ENCODE results near the gene C12orf60. TPM values are rescaled to one million over a fixed set of nuclear protein-coding genes. Genes with fewer than 3 reads are reported as not detected.
A peak's percentile ranks its signal among the peaks of the same experiment; 100 is the strongest.

The C12orf60 gene
- total RNA-seq, 1 experiment from 2014 or later = 2.6 TPM

- TSS peak; percentile 82 for BruUV-seq (replicated peaks)
- no peaks in the 10 kb centered on the region for H3K27me3 Mint-ChIP-seq (ENCODE audit: insufficient read depth, unreplicated experiment)
- H3K36me3 Mint-ChIP-seq (ENCODE audit: insufficient read depth, unreplicated experiment) = peaks cover 27% of the 10 kb centered on the region
- intact Hi-C loops (cut with micrococcal nuclease) = loop anchor here (1.0 to 10.0 kb wide), 4 partner anchors 29 to 407 kb away; partner anchors contain the start of genes ART4, ATF7IP, C12orf60 and WBP11
- ChIA-PET CTCF (interaction anchor here (0.7 to 2.6 kb wide), 7 partner anchors 10 to 362 kb away, joined by 3 to 7 read pairs (median 4); no protein-coding TSS in a partner anchor), POLR2A (interaction anchor here (0.5 to 8.5 kb wide), 35 partner anchors 8 to 1960 kb away, joined by 3 to 285 read pairs (median 3); partner anchors contain the start of genes ATF7IP, C12orf60, DERA and EPS8)
- no peaks in the 10 kb centered on the region for H3K9me3 Mint-ChIP-seq (ENCODE audit: unreplicated experiment)
- DNase-seq (ENCODE audit: unreplicated experiment) = peak; percentile 96
- H3K4me3 Mint-ChIP-seq (ENCODE audit: unreplicated experiment) = peak overlapping the region; percentile 97
- H3K4me1 Mint-ChIP-seq (ENCODE audit: insufficient read depth, unreplicated experiment) = peaks cover 17% of the 10 kb centered on the region
- TF ChIP-seq CTCF (IDR thresholded peaks at IDR 0.05; ENCODE audit: unreplicated experiment) = no peak
- peak overlapping the region; percentile 99 for H3K27ac Mint-ChIP-seq (ENCODE audit: low read depth, unreplicated experiment)
These were observed 29.2 kb upstream of the C12orf60 start for GRCh38 chr12:14774074-14774905.

- intact Hi-C loops (cut with micrococcal nuclease) = loop anchor here (1.0 to 10.0 kb wide), 4 partner anchors 28 to 408 kb away; partner anchors contain the start of genes ART4, ATF7IP, C12orf60 and WBP11
- peaks cover 17% of the 10 kb centered on the region for H3K4me1 Mint-ChIP-seq (ENCODE audit: insufficient read depth, unreplicated experiment)
These were observed 28.4 kb upstream of the C12orf60 start for GRCh38 chr12:14774906-14775635.

GRCh38 chr12:14775636-14775980, 27.9 kb upstream of the C12orf60 start:
- H3K36me3 Mint-ChIP-seq (ENCODE audit: insufficient read depth, unreplicated experiment) = peaks cover 20% of the 10 kb centered on the region
- H3K4me1 Mint-ChIP-seq (ENCODE audit: insufficient read depth, unreplicated experiment) = peaks cover 17% of the 10 kb centered on the region
- POLR2A ChIA-PET = interaction anchor here (0.6 to 8.5 kb wide), 14 partner anchors 9 to 1135 kb away, joined by 3 to 285 read pairs (median 4); partner anchors contain the start of genes ATF7IP, C12orf60, DERA and WBP11
- intact Hi-C loops (cut with micrococcal nuclease) = loop anchor here (10.0 kb wide), 2 partner anchors 69 to 371 kb away; partner anchors contain the start of gene ART4
- no TSS peak for BruUV-seq (replicated peaks)
- peak overlapping the region; percentile 97 for H3K4me3 Mint-ChIP-seq (ENCODE audit: unreplicated experiment)
- CTCF ChIA-PET = interaction anchor here (0.8 to 2.6 kb wide), 5 partner anchors 8 to 220 kb away, joined by 3 to 7 read pairs (median 6); no protein-coding TSS in a partner anchor
- no peaks in the 10 kb centered on the region for H3K27me3 Mint-ChIP-seq (ENCODE audit: insufficient read depth, unreplicated experiment)
- H3K27ac Mint-ChIP-seq (ENCODE audit: low read depth, unreplicated experiment) = peak overlapping the region; percentile 99
- TF ChIP-seq CTCF (IDR thresholded peaks at IDR 0.05; ENCODE audit: unreplicated experiment) = no peak
- peak; percentile 64 for DNase-seq (ENCODE audit: unreplicated experiment)
- no peaks in the 10 kb centered on the region for H3K9me3 Mint-ChIP-seq (ENCODE audit: unreplicated experiment)

More at GRCh38 chr12:14774906-14775635, 28.4 kb upstream of the C12orf60 start:
- TF ChIP-seq CTCF (IDR thresholded peaks at IDR 0.05; ENCODE audit: unreplicated experiment) = no peak
- CTCF ChIA-PET = interaction anchor here (1.2 to 2.6 kb wide), 4 partner anchors 9 to 31 kb away, joined by 3 to 7 read pairs (median 6); no protein-coding TSS in a partner anchor
- Mint-ChIP-seq H3K9me3 (ENCODE audit: unreplicated experiment) (no peaks in the 10 kb centered on the region), H3K4me3 (ENCODE audit: unreplicated experiment) (peak overlapping the region; percentile 97), H3K36me3 (ENCODE audit: insufficient read depth, unreplicated experiment) (peaks cover 26% of the 10 kb centered on the region), H3K27me3 (ENCODE audit: insufficient read depth, unreplicated experiment) (no peaks in the 10 kb centered on the region), H3K27ac (ENCODE audit: low read depth, unreplicated experiment) (peak overlapping the region; percentile 99)
- DNase-seq (ENCODE audit: unreplicated experiment) = peak; percentile 70
- POLR2A ChIA-PET = interaction anchor here (0.5 to 8.5 kb wide), 24 partner anchors 10 to 1136 kb away, joined by 3 to 285 read pairs (median 4); partner anchors contain the start of genes ATF7IP, C12orf60, DERA and WBP11
- BruUV-seq (replicated peaks) = no TSS peak

Data from MCF 10A (cell line).